ENCODE data around the gene ST3GAL2. TPM values are rescaled to one million over a fixed set of nuclear protein-coding genes. Genes with fewer than 3 reads are reported as not detected.
"Not testable (repeated sequence)": the region's sequence is repeated elsewhere in the genome, so short reads cannot be mapped to it uniquely, and the experiment has no call there.

ST3GAL2 gene
- total RNA-seq, 2 donors from 2014 or later, result 13.9 to 18.2 TPM

GRCh38 chr16:70349783-70350182, 89.1 kb downstream of the ST3GAL2 start:
- Mint-ChIP-seq H3K27ac (peak overlapping the region in 1 of 2 donors; percentile 10), H3K36me3 (peaks cover 15 to 18% of the 10 kb centered on the region in 2 donors), H3K9me3 (no peaks in the 10 kb centered on the region)
- ATAC-seq (peak; percentile 16 to 38), DNase-seq (ENCODE audit: low spot score in 2 of 2) (no peak)

DNA sequence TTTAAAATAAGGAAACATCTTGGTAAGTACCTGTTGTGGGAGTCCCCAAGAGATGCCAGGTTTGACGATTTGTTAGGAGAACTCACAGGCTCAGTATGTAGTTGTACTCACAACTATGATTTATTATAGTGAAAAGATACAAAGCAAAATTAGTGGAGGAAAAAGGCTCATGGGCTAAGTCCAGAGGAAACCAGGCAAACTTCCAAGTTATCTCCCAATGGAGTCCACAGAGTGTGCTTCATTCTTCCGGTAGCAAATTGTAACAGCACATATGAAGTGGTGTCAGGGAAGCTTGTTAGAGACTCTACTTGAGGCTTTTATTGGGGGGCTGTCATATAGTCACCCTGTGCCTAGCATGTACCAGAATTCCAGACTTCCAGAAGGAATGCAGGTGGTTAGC, 89.9 kb downstream of the ST3GAL2 start:
- ATAC-seq, result no peak
- Mint-ChIP-seq H3K27ac (peak overlapping the region in 1 of 2 donors; percentile 50), H3K9me3 (no peaks in the 10 kb centered on the region), H3K36me3 (peaks cover 15 to 18% of the 10 kb centered on the region in 2 donors)
- DNase-seq (ENCODE audit: low spot score in 2 of 2), result no peak

DNA sequence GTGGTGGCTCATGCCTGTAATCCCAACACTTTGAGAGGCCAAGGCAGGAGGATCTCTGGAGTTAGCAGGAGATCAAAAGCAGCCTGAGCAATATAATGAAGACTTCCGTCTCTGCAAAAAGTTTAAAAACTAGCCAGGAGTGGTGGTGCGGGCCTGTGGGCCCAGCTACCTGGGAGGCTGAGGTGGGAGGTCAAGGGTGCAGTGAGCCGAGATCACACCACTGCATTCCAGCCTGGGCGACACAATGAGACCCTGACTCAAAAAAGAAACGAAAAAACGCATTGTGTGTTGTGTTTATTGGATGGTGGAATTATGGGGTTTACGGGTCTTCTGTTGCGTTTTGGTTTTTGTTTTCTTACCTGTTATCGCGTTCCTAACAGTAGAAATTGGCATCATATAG, 93.1 kb downstream of the ST3GAL2 start:
- ATAC-seq, result no peak
- Mint-ChIP-seq H3K36me3 (peaks cover 12 to 15% of the 10 kb centered on the region in 2 donors), H3K27ac (peak overlapping the region; percentile 94 to 99), H3K9me3 (no peaks in the 10 kb centered on the region)
- no peak for DNase-seq (ENCODE audit: low spot score in 2 of 2)

DNA sequence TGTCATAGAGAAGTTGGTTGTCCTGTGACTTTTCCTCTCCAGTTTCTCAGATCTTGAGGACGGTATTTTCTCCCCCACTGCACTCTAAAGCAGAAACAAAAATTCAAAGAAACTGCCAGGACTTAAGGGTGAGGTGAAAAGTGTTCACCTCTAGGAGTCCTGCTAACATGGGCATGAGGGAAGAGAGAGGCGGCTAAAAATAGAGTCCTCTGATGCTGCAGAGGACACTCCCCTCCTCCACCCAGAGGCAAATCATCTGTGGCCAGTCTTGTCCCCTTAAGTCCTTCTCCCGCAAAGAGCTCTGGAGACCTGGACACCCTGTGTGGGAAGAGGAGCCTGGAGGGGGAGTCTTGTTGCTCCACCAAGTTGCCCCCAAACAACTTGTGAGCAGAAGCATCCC, 96.9 kb downstream of the ST3GAL2 start:
- Mint-ChIP-seq H3K9me3 (no peaks in the 10 kb centered on the region), H3K27ac (peak overlapping the region in 1 of 2 donors; percentile 45), H3K36me3 (peaks cover 3 to 7% of the 10 kb centered on the region in 2 donors)
- DNase-seq (ENCODE audit: low spot score in 2 of 2) (no peak), ATAC-seq (no peak)

DNA sequence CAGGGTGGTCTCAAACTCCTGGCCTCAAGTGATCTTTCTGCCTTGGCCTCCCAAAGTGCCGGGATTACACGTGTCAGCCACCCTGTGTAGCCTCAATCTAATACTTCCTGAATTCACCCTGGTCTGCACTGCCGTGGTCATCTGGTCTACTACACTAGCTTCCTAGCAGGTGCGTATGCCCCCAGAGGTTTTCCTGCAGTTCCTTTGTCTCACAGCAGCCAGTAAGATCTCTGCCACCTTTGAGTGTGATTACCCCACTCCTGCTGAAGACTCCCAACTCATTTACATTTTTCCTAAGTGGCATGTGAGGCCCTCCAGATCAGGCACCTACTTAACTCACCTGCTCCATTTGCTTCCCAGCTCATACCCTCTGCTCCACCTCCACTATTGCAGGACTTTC, 97.3 kb downstream of the ST3GAL2 start:
- H3K9me3 Mint-ChIP-seq, result no peaks in the 10 kb centered on the region
- DNase-seq (ENCODE audit: low spot score in 2 of 2) (no peak), ATAC-seq (no peak)
- H3K27ac Mint-ChIP-seq, result peak overlapping the region in 1 of 2 donors; percentile 45
- H3K36me3 Mint-ChIP-seq, result peaks cover 0 to 7% of the 10 kb centered on the region in 2 donors

GRCh38 chr16:70337814-70338213, 101.1 kb downstream of the ST3GAL2 start:
- H3K27ac Mint-ChIP-seq, result peak overlapping the region in 1 of 2 donors; percentile 57
- H3K36me3 Mint-ChIP-seq, result peaks cover 0 to 7% of the 10 kb centered on the region in 2 donors
- DNase-seq (ENCODE audit: low spot score in 2 of 2) (no peak), ATAC-seq (no peak)
- no peaks in the 10 kb centered on the region for H3K9me3 Mint-ChIP-seq

GRCh38 chr16:70332728-70333127, 106.2 kb downstream of the ST3GAL2 start:
- H3K9me3 Mint-ChIP-seq; H3K36me3 Mint-ChIP-seq; DNase-seq (ENCODE audit: low spot score in 2 of 2); ATAC-seq: not testable (repeated sequence)
- H3K27ac Mint-ChIP-seq, result peak overlapping the region; percentile 50 to 87

GRCh38 chr16:70331588-70332358, 107.1 kb downstream of the ST3GAL2 start:
- H3K27ac Mint-ChIP-seq, result no peak overlapping the region
- peaks cover 0 to 7% of the 10 kb centered on the region in 2 donors for H3K36me3 Mint-ChIP-seq
- DNase-seq (ENCODE audit: low spot score in 2 of 2), result no peak
- ATAC-seq, result peak in 1 of 2 donors; percentile 28
- H3K9me3 Mint-ChIP-seq, result no peaks in the 10 kb centered on the region

DNA sequence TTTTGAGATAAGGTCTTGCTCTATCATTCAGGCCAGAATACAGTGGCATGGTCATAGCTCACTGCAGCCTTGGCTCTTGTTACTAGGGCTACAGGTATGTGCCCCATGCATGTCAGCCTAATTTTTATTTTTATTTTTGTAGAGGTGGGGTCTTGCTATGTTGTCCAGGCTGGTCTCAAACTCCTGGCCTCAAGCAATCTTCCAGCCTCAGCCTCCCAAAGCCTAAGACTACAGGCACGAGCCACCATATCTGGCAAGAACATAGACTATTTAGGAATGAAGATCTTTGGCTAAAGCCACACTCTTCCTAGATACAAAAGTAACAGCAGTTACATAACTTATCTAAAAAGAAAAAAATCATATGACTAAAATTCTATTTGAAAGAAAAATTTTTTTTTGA, 107.8 kb downstream of the ST3GAL2 start:
- peak overlapping the region in 1 of 2 donors; percentile 29 for H3K27ac Mint-ChIP-seq
- no peak for DNase-seq (ENCODE audit: low spot score in 2 of 2)
- H3K9me3 Mint-ChIP-seq, result no peaks in the 10 kb centered on the region
- ATAC-seq, result no peak
- peaks cover 0 to 7% of the 10 kb centered on the region in 2 donors for H3K36me3 Mint-ChIP-seq

Other genes starting within 250 kb of the ST3GAL2 start
- gene EXOSC6, start 187.2 kb downstream of the ST3GAL2 start, total RNA-seq, result 10 to 100 TPM; 20.4 to 23.3 TPM
- gene AARS1, start 149.6 kb downstream of the ST3GAL2 start, total RNA-seq, result 100 to 1,000 TPM; 147 to 151 TPM
- gene DDX19B, start 139.9 kb downstream of the ST3GAL2 start, total RNA-seq, result 10 to 100 TPM; 21.6 to 32.6 TPM
- 10 to 100 TPM; 41.7 to 55.2 TPM for gene DDX19A, start 92.2 kb downstream of the ST3GAL2 start, total RNA-seq
- 10 to 100 TPM in 1 of 2 donors, 1 to 10 TPM in 1; 6.1 to 16.6 TPM for gene FCSK, start 15.5 kb upstream of the ST3GAL2 start, total RNA-seq
- 10 to 100 TPM; 37.5 to 41.2 TPM for gene COG4, start 84.5 kb upstream of the ST3GAL2 start, total RNA-seq
- 100 to 1,000 TPM; 308 to 543 TPM for gene SF3B3, start 84.7 kb upstream of the ST3GAL2 start, total RNA-seq
- gene IL34, start 207.5 kb upstream of the ST3GAL2 start, total RNA-seq, result not detected
- gene MTSS2, start 247.0 kb upstream of the ST3GAL2 start, total RNA-seq, result 1 to 10 TPM in 1 of 2 donors, under 1 TPM in 1; 0.82 to 1.8 TPM